B cell (primary cell): Measurements from ENCODE around the gene ACTN2. TPM values are rescaled to one million over a fixed set of nuclear protein-coding genes. Genes with fewer than 3 reads are reported as not detected.

Experiments used
- ATAC-seq: fragments of 200-7000 bp; cut with Tn5 transposase; one replicate; pipeline ENCODE4 v1.10.0; 2021; ENCODE audit warnings: low read depth, mild to moderate bottlenecking, moderate number of reproducible peaks, moderate library complexity
- CTCF ChIA-PET: fragments of 350-600 bp; sonication (Branson Sonifier 250); formaldehyde crosslinking; loops from one replicate; lab custom pipeline; 2021; ENCODE audit warnings: antibody characterized with exemption, inconsistent platforms; lab: Charles Lee
- POLR2A ChIA-PET: fragments of 350-600 bp; sonication (Branson Sonifier 250); formaldehyde crosslinking; loops from one replicate; lab custom pipeline; 2021; ENCODE audit warnings: antibody characterized with exemption; lab: Charles Lee
- DNase-seq: peaks from one replicate; pipeline ENCODE4 v3.0.0; 2013
- H2AFZ ChIP-seq: 2 replicates; pipeline ENCODE4 v1.6.1; 2012; ENCODE audit warnings: mild to moderate bottlenecking, low read depth, low read length; ENCODE audit not compliant: insufficient read depth, poor library complexity, severe bottlenecking
- H3K27ac ChIP-seq, 2 donors: 1 replicate in 1 of 2; 2 replicates in 1 of 2; pipeline ENCODE4 v1.5.1; 2012 to 2013; ENCODE audit warnings: low read length in 2 of 2, mild to moderate bottlenecking in 2 of 2, moderate library complexity in 1 of 2
- H3K27me3 ChIP-seq, 4 experiments: fragments of 200-600 bp in 1 of 4; sonication (generic) in 1 of 4; replicated peaks in 1 of 4; 1 replicate in 2 of 4; 2 replicates in 2 of 4; pipeline versions ENCODE4 v1.6.1 to v1.7.0; 2013 to 2016; ENCODE audit warnings: low read length in 3 of 4, mild to moderate bottlenecking in 2 of 4, mixed read lengths in 1 of 4, moderate library complexity in 1 of 4; ENCODE audit not compliant: insufficient read depth in 4 of 4, control insufficient read depth in 3 of 4; ENCODE audit errors: control extremely low read depth in 1 of 4
- H3K36me3 ChIP-seq, 2 experiments: replicated peaks in 1 of 2; 1 replicate in 1 of 2; 2 replicates in 1 of 2; pipeline versions ENCODE4 v1.6.1 to v1.7.1; 2013; ENCODE audit warnings: low read length in 1 of 2; ENCODE audit not compliant: insufficient read depth in 2 of 2, control insufficient read depth in 1 of 2; ENCODE audit errors: control extremely low read depth in 1 of 2, extremely low read depth in 1 of 2
- H3K4me1 ChIP-seq, 2 donors: fragments of 200-600 bp in 1 of 2; sonication (generic) in 1 of 2; 1 replicate in 1 of 2; 2 replicates in 1 of 2; pipeline versions ENCODE4 v1.5.1 to v1.6.1; 2013 to 2017; ENCODE audit warnings: low read length in 2 of 2; ENCODE audit not compliant: control insufficient read depth in 2 of 2, insufficient read depth in 2 of 2
- H3K4me2 ChIP-seq: replicated peaks from 2 replicates; pipeline ENCODE3; 2012; ENCODE audit warnings: mild to moderate bottlenecking, low read depth, low read length; ENCODE audit not compliant: poor library complexity, severe bottlenecking
- H3K4me3 ChIP-seq, 5 experiments: fragments of 200-600 bp in 1 of 5; sonication (generic) in 1 of 5; 1 replicate in 3 of 5; 2 replicates in 2 of 5; pipeline versions ENCODE4 v1.5.1 to v1.7.0; 2011 to 2016; ENCODE audit warnings: low read length in 4 of 5, mild to moderate bottlenecking in 4 of 5, low read depth in 2 of 5, control low read depth in 1 of 5, moderate library complexity in 1 of 5; ENCODE audit not compliant: insufficient read depth in 1 of 5; ENCODE audit errors: control extremely low read depth in 1 of 5, extremely low read depth in 1 of 5
- H3K79me2 ChIP-seq: fragments of 200-600 bp; sonication (generic); one replicate; pipeline ENCODE4 v1.6.0; 2016; ENCODE audit warnings: low read length; ENCODE audit not compliant: control insufficient read depth, insufficient read depth
- H3K9ac ChIP-seq: fragments of 200-600 bp; sonication (generic); 2 replicates; pipeline ENCODE4 v1.6.1; 2017; ENCODE audit warnings: mild to moderate bottlenecking, low read length, moderate library complexity
- H3K9me3 ChIP-seq, 3 donors: one replicate each; pipeline versions ENCODE4 v1.6.1 to v1.7.1; 2013; ENCODE audit warnings: low read length in 2 of 3; ENCODE audit not compliant: control insufficient read depth in 2 of 3, insufficient read depth in 1 of 3; ENCODE audit errors: control extremely low read depth in 1 of 3
- H4K20me1 ChIP-seq: 2 replicates; pipeline ENCODE4 v1.6.0; 2012; ENCODE audit warnings: mild to moderate bottlenecking, low read length; ENCODE audit not compliant: insufficient read depth, control insufficient read depth, poor library complexity, severe bottlenecking
- H3K27ac Mint-ChIP-seq: one replicate; pipeline ENCODE4 v1.8.0; 2021; ENCODE audit warnings: mixed read lengths
- H3K27me3 Mint-ChIP-seq: one replicate; pipeline ENCODE4 v1.8.0; 2021; ENCODE audit warnings: mixed read lengths
- H3K4me1 Mint-ChIP-seq: one replicate; pipeline ENCODE4 v1.8.0; 2021; ENCODE audit warnings: mixed read lengths
- H3K4me3 Mint-ChIP-seq: one replicate; pipeline ENCODE4 v1.8.0; 2021; ENCODE audit warnings: mixed read lengths
- H3K9me3 Mint-ChIP-seq: one replicate; pipeline ENCODE4 v1.8.0; 2022; ENCODE audit warnings: mixed read lengths; ENCODE audit not compliant: insufficient read depth
- EZH2 ChIP-seq: IDR thresholded peaks from 2 replicates; pipeline ENCODE4 v1.6.1; 2012; ENCODE audit warnings: borderline replicate concordance, low read depth, mild to moderate bottlenecking, moderate library complexity, low read length; ENCODE audit not compliant: insufficient read depth, poor library complexity, severe bottlenecking
- WGBS: methylation state at CpG from one replicate; pipeline ENCODE4 v1.1.5; 2013; ENCODE audit warnings: missing lambda C conversion rate; ENCODE audit not compliant: insufficient coverage; 5-methylcytosine and 5-hydroxymethylcytosine counted together
- intact Hi-C: fragments of 100-400 bp; cut with micrococcal nuclease; formaldehyde crosslinking; loops from one replicate; pipeline ENCODE4 v1.10.0; 2022
- polyA plus RNA-seq: library from polyadenylated mRNA; depleted of rRNA; stranded (reverse); fragments of >200 nt; gene quantifications from 2 replicates; pipeline ENCODE4 v1.2.3, GENCODE V29; 2012
- total RNA-seq, 2 donors: library from RNA; stranded (reverse); fragments of 120-200 nt in 1 of 2; gene quantifications; 1 replicate in 1 of 2; 2 replicates in 1 of 2; pipeline versions ENCODE4 v1.2.3 to v1.2.4, GENCODE V29; 2013 to 2022
- TF ChIP-seq, protein P1 (sequence below): fragments of 200-600 bp; IDR thresholded peaks from one replicate; pipeline ENCODE4 v1.8.0; 2022; ENCODE audit warnings: antibody characterized with exemption, mild to moderate bottlenecking

Gene ACTN2
- total and polyA plus RNA-seq, 2 donors (not counting 1 experiment from before 2014, with no cell fraction given), result 0.30 TPM; not detected in 1

DNA sequence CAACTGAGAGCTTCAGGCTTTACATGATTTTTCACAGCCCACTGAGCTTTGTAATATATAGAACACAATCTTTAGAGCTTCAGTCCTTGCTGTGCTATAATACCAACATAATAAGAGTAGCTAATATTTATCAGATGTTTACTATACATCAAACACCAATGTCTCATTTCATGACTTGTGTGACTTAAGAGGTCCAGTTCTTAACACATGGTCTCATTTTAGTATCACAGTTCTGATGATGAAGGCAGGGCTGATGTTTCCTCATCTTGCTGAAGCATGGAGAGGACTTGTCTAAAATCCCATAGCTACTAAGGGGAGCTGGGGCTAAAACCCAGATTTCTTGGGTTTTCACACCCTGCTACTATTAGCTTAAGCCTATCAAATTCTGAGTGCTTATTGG, 114.3 kb downstream of the ACTN2 start:
- DNase-seq (no peak), ATAC-seq (no peak)
- H3K27ac ChIP-seq, result no peak overlapping the region
- H4K20me1 ChIP-seq, result peaks cover 50% of the 10 kb centered on the region
- H3K79me2 ChIP-seq, result peaks cover 82% of the 10 kb centered on the region
- no peaks in the 10 kb centered on the region for H3K9me3 Mint-ChIP-seq
- no peaks in the 10 kb centered on the region for H3K9me3 ChIP-seq
- no peaks in the 10 kb centered on the region for H3K27me3 ChIP-seq
- H3K27ac Mint-ChIP-seq, result no peak overlapping the region
- no peak overlapping the region for H3K4me3 ChIP-seq
- ChIA-PET CTCF (interaction anchor here (1.3 kb wide), 1 partner anchor 42 kb away, joined by 5 read pairs; no protein-coding TSS in a partner anchor), POLR2A (no interaction called here)
- H3K36me3 ChIP-seq, result peaks cover 0 to 6% of the 10 kb centered on the region in 2 experiments
- H3K4me2 ChIP-seq, result no peak overlapping the region
- no peak overlapping the region for H3K4me3 Mint-ChIP-seq
- H3K9ac ChIP-seq, result no peak overlapping the region
- peaks cover 10 to 19% of the 10 kb centered on the region in 2 donors for H3K4me1 ChIP-seq
- no peaks in the 10 kb centered on the region for H3K27me3 Mint-ChIP-seq
- H3K4me1 Mint-ChIP-seq, result peaks cover 48% of the 10 kb centered on the region
- intact Hi-C loops, result no loop called here
- no peak for TF ChIP-seq EZH2
- TF ChIP-seq, protein P1, sequence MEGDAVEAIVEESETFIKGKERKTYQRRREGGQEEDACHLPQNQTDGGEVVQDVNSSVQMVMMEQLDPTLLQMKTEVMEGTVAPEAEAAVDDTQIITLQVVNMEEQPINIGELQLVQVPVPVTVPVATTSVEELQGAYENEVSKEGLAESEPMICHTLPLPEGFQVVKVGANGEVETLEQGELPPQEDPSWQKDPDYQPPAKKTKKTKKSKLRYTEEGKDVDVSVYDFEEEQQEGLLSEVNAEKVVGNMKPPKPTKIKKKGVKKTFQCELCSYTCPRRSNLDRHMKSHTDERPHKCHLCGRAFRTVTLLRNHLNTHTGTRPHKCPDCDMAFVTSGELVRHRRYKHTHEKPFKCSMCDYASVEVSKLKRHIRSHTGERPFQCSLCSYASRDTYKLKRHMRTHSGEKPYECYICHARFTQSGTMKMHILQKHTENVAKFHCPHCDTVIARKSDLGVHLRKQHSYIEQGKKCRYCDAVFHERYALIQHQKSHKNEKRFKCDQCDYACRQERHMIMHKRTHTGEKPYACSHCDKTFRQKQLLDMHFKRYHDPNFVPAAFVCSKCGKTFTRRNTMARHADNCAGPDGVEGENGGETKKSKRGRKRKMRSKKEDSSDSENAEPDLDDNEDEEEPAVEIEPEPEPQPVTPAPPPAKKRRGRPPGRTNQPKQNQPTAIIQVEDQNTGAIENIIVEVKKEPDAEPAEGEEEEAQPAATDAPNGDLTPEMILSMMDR, result no peak
- H2AFZ ChIP-seq, result no peak overlapping the region

GRCh38 chr1:236802264-236802663, 116.0 kb downstream of the ACTN2 start:
- Histone ChIP-seq H3K36me3 (peaks cover 0 to 20% of the 10 kb centered on the region in 2 experiments), H3K4me3 (no peak overlapping the region), H3K9ac (no peak overlapping the region), H3K9me3 (no peaks in the 10 kb centered on the region), H3K4me2 (no peak overlapping the region), H2AFZ (no peak overlapping the region), H3K79me2 (peaks cover 72% of the 10 kb centered on the region), H4K20me1 (peaks cover 56% of the 10 kb centered on the region), H3K4me1 (peaks cover under 1 to 10% of the 10 kb centered on the region in 2 donors), H3K27me3 (no peaks in the 10 kb centered on the region), H3K27ac (no peak overlapping the region)
- Mint-ChIP-seq H3K9me3 (no peaks in the 10 kb centered on the region), H3K27me3 (no peaks in the 10 kb centered on the region), H3K4me1 (peaks cover 38% of the 10 kb centered on the region), H3K4me3 (no peak overlapping the region), H3K27ac (no peak overlapping the region)
- ATAC-seq (no peak), DNase-seq (no peak)
- POLR2A ChIA-PET, result no interaction called here
- intact Hi-C loops, result no loop called here
- CTCF ChIA-PET, result no interaction called here
- TF ChIP-seq, protein P1, result no peak
- TF ChIP-seq EZH2, result no peak
- WGBS, result 97% methylated on average over 2 of the region's 3 CpGs
